Activated naive CD4-positive, alpha-beta T cell treated with anti-CD3 and anti-CD28 coated beads, Interleukin-2, amount 50 U/mL, for 16 hours (primary cell): ENCODE measurements around the gene CEP164.
"Not testable (repeated sequence)": the region's sequence is repeated elsewhere in the genome, so short reads cannot be mapped to it uniquely, and the experiment has no call there.

Experiments used
- DNase-seq: peaks from one replicate; pipeline ENCODE4 v3.0.0-alpha.2; 2020

CEP164 gene

DNA sequence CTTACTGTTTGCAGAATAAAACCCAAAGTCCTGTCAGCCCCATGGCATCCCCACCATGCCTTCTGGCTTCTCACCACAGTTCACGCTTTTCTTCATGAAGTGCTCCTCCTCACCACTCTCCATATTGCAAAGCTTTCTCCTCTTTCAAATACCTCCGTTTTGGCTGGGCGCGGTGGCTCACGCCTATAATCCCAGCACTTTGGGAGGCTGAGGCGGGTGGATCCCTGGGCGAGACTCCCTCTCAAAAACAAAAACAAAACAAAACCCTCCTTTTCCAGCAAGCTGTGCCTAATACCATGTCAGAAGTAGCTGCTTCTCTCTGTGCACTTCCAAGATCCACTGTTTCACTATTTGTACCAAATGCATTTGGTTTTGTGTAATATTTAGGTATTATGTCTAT, 18.3 kb upstream of the CEP164 start:
- no peak for DNase-seq

- no peak for DNase-seq
These were observed 14.6 kb upstream of the CEP164 start for GRCh38 chr11:117313091-117313490.

GRCh38 chr11:117313828-117314768, 13.6 kb upstream of the CEP164 start:
- no peak for DNase-seq

DNA sequence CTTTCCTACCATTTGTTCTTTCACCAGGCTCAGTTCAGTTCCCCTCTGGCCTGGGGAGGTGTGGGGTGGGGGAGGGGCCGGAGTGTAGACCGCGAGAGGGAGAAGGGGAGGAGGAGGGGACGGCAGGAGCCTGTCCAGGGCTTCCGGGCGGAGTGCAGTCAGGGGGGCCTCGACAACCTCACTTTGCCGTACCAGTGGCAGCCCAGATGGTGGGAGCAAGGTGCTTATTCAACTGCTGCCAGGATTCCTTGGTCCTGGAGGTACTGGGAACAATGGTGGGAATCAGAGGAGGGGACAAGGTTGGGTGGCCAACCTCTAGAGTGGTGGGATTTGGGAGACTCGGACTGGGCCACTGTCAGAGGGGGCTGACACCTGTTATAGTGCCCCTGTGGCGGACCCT, 12.8 kb upstream of the CEP164 start:
- DNase-seq: no peak

DNA sequence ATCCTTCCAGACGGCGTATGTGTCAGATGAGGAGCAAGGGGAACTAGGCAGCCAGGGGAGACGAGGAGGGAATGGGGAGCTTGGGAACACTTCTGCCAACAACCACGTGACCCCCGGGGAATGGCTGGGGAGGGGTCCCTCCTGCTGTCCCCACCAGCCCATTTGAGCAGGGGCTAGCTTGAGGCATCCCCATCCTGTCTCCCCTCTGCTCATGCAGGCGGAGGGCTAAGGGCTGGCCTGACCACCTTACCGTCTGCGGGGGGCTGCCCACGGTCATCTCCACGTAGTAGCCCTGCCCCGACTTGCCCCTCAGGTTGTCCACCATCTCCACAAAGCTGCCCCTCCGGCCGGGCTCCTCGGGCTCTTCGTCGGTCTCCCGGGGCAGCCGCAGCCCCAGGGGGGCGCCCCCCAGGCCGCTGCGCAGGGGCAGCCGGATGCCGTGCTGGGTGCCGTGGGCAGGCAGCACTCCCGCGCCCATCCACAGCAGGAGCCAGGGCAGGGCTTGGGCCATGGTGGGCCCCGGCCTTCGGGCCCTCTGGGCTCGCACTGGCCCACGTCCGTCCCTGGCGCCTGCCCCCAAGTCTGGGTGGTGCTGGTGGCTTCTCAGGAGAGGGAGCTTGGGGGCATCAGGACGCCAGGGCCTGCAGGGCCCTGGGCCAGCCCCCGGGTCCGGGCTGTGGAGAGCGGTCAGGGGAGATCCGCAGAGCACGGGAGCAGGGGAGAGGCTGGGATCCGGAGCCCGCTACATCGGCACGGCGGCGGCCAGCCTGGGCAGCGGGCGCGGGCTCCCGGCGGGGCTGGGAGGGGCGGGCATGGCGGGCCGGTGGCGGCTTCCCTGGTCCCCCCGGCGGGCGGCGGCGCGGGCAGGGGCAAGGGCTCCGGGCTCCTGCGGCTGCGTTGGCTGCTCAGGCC, 12.1 kb upstream of the CEP164 start:
- DNase-seq: peak; percentile 24

DNA sequence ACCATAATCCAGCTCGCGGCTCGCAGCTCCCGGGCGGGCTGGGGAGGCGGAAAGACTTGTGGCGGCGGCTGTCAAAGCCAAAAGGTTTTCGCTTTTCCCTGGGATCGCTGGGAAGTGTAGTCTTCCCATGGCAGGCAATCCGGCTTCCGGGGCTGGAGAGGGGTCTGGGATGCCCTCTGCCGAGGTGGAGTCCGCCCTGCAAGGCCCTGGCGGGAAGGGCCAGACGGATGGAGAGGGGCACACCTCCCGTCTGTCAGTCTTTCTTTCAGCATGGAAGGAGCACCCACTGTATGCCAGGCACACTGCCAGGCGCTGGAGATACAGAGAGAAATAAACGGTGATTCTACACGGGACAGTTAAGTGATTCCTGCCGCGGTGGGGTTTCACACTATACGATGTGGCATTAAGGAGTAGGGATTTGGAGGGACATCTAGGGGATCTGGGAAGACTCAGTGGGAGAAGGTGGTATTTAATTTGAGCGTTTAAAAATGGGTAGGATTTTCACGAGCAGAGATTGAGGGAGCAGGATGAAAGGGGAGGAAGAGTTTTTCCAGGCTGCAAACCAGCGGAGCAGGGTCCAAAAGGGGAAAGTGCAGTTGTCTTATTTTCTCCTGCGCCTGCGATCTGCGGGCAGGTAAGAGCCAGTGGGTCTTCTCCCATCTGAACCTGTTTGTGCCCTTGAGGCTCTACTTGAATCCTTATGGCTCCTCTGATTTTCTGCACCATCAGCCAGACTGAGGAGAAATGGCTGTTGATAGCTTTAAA, 11.3 kb upstream of the CEP164 start, which contains the start of gene BACE1:
BACE1 (minus strand) TSS at position 60 of the 765 bp plus-strand sequence. CDS start 461 bp downstream, outside the sequence.
- DNase-seq: no peak

DNA sequence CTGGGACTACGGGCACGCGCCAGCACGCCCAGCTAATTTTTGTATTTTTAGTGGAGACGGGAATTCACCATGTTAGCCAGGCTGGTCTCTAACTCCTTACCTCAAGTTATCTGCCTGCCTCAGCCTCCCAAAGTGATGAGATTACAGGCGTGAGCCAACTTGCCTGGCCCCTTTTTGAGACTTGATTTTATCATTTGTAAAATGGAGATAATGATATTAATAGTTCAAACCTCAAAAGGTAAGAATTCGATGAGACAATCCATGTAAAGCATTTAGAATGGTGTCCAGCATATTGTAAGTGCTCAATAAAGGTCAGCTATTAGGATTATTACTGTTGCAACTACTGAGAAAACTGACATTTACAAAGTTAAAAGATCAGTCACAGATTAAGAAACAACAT, 8.9 kb upstream of the CEP164 start:
- no peak for DNase-seq

GRCh38 chr11:117319214-117319840, 8.3 kb upstream of the CEP164 start:
- no peak for DNase-seq

GRCh38 chr11:117327255-117327566, 443 bp upstream of the CEP164 start:
- not testable (repeated sequence) for DNase-seq

DNA sequence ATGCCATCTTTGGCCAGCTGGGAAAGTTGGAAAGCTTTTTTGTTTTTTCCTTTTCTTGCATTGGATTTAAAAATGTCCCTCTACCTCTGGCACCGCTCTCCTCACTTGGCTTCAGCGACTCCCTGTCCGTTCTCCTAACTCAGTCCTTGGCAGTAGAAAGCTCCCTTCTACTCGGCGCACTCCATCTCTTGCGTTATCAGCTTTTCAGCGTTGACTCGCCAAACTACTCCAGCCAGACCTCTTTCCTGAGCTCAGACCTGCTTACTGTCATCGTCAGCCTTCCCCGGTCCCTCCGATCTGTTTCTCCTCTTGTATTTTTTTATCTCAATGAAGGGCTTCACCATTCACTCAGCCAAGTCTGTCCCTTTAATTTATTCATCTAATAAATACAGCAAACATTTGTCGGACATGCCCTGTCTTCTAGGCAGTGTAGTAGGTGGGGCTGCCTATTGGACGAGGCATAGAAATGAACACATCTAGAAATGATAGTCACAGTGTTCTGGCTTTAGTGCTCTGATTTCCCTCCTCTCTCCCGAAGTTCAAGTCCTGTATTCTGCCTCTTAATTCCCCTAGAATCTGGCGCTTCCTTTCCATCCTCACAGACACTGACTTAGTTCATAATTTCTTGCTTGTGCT, 839 bp downstream of the CEP164 start:
- DNase-seq: peak; percentile 16

DNA sequence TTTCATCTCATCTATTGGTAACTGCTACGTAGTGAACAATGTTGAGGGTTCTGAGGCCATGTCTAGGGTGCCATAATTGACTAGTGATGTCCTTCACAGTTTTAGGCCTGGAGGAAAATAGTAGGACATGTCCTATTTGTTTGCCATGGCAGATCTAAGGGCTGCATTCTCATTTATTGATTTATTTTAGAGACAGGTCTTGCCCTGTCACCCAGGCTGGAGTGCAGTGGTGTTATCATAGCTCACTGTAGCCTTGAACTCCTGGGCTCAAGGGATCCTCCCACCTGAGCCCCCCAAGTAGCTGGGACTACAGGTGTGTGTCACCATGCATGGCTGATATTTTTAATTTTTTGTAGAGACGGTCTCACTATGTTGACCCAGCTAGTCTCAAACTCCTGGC, 5.2 kb downstream of the CEP164 start:
- DNase-seq: no peak

DNA sequence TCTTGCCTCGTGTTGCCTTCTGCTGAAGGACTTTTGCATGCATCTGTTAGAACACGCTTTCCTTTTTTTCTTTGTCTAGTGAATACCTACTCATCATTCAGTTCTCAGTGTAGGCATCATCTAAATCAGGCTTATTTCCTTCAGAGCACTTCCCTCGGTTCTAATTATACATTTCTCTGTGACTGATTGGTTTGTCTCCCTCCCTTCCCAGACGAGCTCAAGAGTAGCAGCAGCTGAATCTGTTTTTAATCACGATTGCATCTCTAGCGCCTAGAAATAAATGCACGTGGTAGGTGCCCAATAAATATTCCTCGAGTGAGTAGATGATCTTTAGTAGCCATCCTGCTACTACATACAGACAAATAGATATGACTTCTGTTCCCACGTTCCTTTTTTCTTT, 6.3 kb downstream of the CEP164 start:
- DNase-seq: no peak

GRCh38 chr11:117334896-117335295, 7.2 kb downstream of the CEP164 start:
- DNase-seq: no peak

- DNase-seq: no peak
These were observed 7.7 kb downstream of the CEP164 start for GRCh38 chr11:117335399-117335798.

DNA sequence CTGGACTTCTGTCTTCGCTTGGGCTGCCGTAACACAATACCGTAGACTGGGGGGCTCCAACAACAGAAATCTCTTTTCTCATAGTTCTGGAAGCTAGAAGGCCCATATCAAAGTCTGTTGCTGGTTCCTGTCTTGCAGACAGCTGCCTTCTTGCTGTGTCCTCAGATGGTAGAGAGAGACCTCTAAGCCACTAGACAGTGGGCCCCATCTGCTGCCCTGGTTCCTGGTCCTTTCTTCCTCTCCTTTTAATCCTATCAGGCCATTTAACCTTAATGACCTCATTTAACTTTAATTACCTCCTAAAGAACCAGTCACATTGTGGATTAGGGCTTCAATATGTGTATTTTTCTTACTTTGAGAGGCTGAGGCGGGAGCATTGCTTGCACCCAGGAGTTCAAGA, 9.4 kb downstream of the CEP164 start:
- no peak for DNase-seq

- no peak for DNase-seq
These were observed 17.4 kb downstream of the CEP164 start for GRCh38 chr11:117345039-117345438.

DNA sequence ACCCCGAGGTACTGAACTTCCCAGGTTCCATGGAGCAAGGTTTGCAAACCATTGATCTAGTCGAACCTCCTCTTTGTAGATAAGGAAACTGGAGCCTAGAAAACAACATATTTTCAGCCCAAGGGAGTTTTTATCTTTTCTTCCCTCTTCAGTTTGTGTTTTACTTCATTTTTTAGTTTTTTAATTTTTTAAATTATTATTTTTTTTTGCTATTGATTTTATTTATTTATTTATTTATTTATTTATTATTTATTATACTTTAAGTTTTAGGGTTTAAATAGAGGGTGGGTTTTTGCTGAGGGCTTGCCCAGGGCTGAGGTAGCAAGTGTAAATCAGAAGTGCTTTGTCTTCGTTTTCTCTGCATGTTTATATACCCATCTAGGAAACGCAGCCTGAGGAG, 26.9 kb downstream of the CEP164 start:
- no peak for DNase-seq

GRCh38 chr11:117356126-117356890, 28.7 kb downstream of the CEP164 start:
- no peak for DNase-seq

GRCh38 chr11:117361432-117361831, 33.8 kb downstream of the CEP164 start:
- no peak for DNase-seq

- DNase-seq: no peak
These were observed 38.6 kb downstream of the CEP164 start for GRCh38 chr11:117366248-117366647.

GRCh38 chr11:117366875-117367274, 39.2 kb downstream of the CEP164 start:
- no peak for DNase-seq
